A549 (cell line): ENCODE results near the gene HUNK.

Experiments
- EP300 ChIP-seq, 2 experiments: fragments of >200 bp; sonication (Bioruptor Twin); formaldehyde crosslinking; IDR thresholded peaks; 2 replicates in 1 of 2; 3 replicates in 1 of 2; pipeline ENCODE4 v1.6.1; 2016 to 2017
- TF ChIP-seq, protein P1 (sequence below): fragments of >200 bp; sonication (Bioruptor Twin); formaldehyde crosslinking; IDR thresholded peaks from 3 replicates; pipeline ENCODE4 v1.5.1; 2016
- TF ChIP-seq, protein P2 (sequence below): IDR thresholded peaks from 2 replicates; pipeline ENCODE4 v1.6.1; 2012

DNA sequence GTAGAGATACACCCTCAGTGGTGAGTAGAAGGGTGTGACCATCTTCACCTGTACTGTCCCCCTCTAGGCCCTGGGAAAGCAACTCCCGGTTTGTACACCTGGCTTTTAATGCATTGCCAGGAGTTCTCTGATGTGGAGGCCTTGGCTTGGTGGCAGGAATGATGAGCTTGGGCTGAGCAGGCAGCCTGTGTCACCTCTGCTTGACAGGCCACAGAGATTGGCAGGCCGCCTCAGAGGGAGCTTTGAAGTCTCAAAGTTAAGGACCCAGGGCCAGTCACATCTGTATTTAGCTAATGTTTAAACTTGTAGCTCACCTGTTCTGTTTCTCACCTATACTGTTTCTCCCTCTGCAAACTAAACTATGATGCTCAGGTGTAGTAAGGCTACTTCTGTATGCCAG, 28.5 kb downstream of the HUNK start:
- TF ChIP-seq, protein P1, sequence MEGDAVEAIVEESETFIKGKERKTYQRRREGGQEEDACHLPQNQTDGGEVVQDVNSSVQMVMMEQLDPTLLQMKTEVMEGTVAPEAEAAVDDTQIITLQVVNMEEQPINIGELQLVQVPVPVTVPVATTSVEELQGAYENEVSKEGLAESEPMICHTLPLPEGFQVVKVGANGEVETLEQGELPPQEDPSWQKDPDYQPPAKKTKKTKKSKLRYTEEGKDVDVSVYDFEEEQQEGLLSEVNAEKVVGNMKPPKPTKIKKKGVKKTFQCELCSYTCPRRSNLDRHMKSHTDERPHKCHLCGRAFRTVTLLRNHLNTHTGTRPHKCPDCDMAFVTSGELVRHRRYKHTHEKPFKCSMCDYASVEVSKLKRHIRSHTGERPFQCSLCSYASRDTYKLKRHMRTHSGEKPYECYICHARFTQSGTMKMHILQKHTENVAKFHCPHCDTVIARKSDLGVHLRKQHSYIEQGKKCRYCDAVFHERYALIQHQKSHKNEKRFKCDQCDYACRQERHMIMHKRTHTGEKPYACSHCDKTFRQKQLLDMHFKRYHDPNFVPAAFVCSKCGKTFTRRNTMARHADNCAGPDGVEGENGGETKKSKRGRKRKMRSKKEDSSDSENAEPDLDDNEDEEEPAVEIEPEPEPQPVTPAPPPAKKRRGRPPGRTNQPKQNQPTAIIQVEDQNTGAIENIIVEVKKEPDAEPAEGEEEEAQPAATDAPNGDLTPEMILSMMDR: no peak
- TF ChIP-seq EP300 (IDR thresholded peaks at IDR 0.05): no peak
- TF ChIP-seq, protein P2, sequence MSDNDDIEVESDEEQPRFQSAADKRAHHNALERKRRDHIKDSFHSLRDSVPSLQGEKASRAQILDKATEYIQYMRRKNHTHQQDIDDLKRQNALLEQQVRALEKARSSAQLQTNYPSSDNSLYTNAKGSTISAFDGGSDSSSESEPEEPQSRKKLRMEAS: no peak
